IMR-90 (cell line): ENCODE measurements around the gene SPTB. TPM values are rescaled to one million over a fixed set of nuclear protein-coding genes. Genes with fewer than 3 reads are reported as not detected.

Source experiments
- ATAC-seq: fragments of 200-7000 bp; cut with Tn5 transposase; 2 replicates; pipeline ENCODE4 v1.9.1; 2020; ENCODE audit warnings: low read depth, mild to moderate bottlenecking, moderate library complexity
- BruUV-seq: library from RNA; stranded (reverse); fragments of 400-500 nt; replicated peaks from 2 replicates; lab custom pipeline; 2021; lab: Mats Ljungman, UMichigan
- CTCF ChIA-PET: fragments of 300-600 bp; formaldehyde crosslinking; extraction: SDS; loops from one replicate; lab custom pipeline; 2021; ENCODE audit warnings: antibody characterized with exemption; lab: Yijun Ruan, JAX
- POLR2A ChIA-PET: fragments of 300-600 bp; sonication (Branson Sonifier 250); formaldehyde crosslinking; loops from one replicate; lab custom pipeline; 2022; ENCODE audit warnings: antibody characterized with exemption; ENCODE audit not compliant: unreplicated experiment; lab: Charles Lee
- DNase-seq: peaks from one replicate; pipeline ENCODE4 v3.0.0; 2013
- H2AFZ ChIP-seq: replicated peaks from 2 replicates; pipeline ENCODE3; 2013; ENCODE audit warnings: low read length, mild to moderate bottlenecking; ENCODE audit not compliant: poor library complexity
- H2AK5ac ChIP-seq: 2 replicates; pipeline ENCODE4 v1.6.1; 2013; ENCODE audit warnings: low read depth, low read length, inconsistent platforms
- H2AK9ac ChIP-seq: replicated peaks from 2 replicates; pipeline ENCODE3; 2013; ENCODE audit warnings: mild to moderate bottlenecking, low read depth, low read length, moderate library complexity; ENCODE audit not compliant: poor library complexity
- H2BK120ac ChIP-seq: 2 replicates; pipeline ENCODE4 v1.6.1; 2013; ENCODE audit warnings: low read depth, low read length, inconsistent platforms
- H2BK15ac ChIP-seq: 3 replicates; pipeline ENCODE4 v1.6.1; 2013; ENCODE audit warnings: low read depth, low read length, inconsistent platforms
- H2BK20ac ChIP-seq: 2 replicates; pipeline ENCODE4 v1.6.1; 2013; ENCODE audit warnings: low read depth, mild to moderate bottlenecking, inconsistent platforms, low read length, moderate library complexity
- H2BK5ac ChIP-seq: 2 replicates; pipeline ENCODE4 v1.6.1; 2013; ENCODE audit warnings: mild to moderate bottlenecking, low read depth, low read length, inconsistent platforms; ENCODE audit not compliant: poor library complexity, severe bottlenecking
- H3K14ac ChIP-seq: replicated peaks from 2 replicates; pipeline ENCODE4 v1.6.1; 2013; ENCODE audit warnings: low read depth, low read length, inconsistent platforms
- H3K18ac ChIP-seq: 2 replicates; pipeline ENCODE4 v1.6.1; 2013; ENCODE audit warnings: low read depth, low read length, control low read depth
- H3K23ac ChIP-seq: 2 replicates; pipeline ENCODE4 v1.6.1; 2013; ENCODE audit warnings: low read depth, low read length, inconsistent platforms
- H3K27ac ChIP-seq: 2 replicates; pipeline ENCODE4 v1.5.1; 2013; ENCODE audit warnings: mild to moderate bottlenecking, control low read depth, low read length; ENCODE audit not compliant: insufficient read depth
- H3K27me3 ChIP-seq: 2 replicates; pipeline ENCODE4 v1.6.1; 2013; ENCODE audit warnings: low read length; ENCODE audit not compliant: control insufficient read depth, insufficient read depth
- H3K36me3 ChIP-seq: 2 replicates; pipeline ENCODE4 v1.6.1; 2013; ENCODE audit warnings: low read length, mixed read lengths; ENCODE audit not compliant: control insufficient read depth, insufficient read depth
- H3K4ac ChIP-seq: 2 replicates; pipeline ENCODE4 v1.6.1; 2013; ENCODE audit warnings: low read depth, low read length, inconsistent platforms
- H3K4me1 ChIP-seq: 2 replicates; pipeline ENCODE4 v1.6.1; 2013; ENCODE audit warnings: low read length, mixed read lengths; ENCODE audit not compliant: control insufficient read depth, insufficient read depth
- H3K4me2 ChIP-seq: 2 replicates; pipeline ENCODE4 v1.6.1; 2013; ENCODE audit warnings: low read depth, mild to moderate bottlenecking, control low read depth, low read length, moderate library complexity
- H3K4me3 ChIP-seq: 2 replicates; pipeline ENCODE4 v1.5.1; 2013; ENCODE audit warnings: low read depth, mild to moderate bottlenecking, control low read depth, low read length, moderate library complexity; ENCODE audit not compliant: insufficient read depth
- H3K56ac ChIP-seq: 2 replicates; pipeline ENCODE4 v1.6.1; 2013; ENCODE audit warnings: low read length, inconsistent platforms; ENCODE audit not compliant: insufficient read depth; ENCODE audit errors: extremely low read depth
- H3K79me1 ChIP-seq, 2 experiments: 2 replicates each; pipeline ENCODE4 v1.6.1; 2013; ENCODE audit warnings: low read length in 2 of 2, inconsistent platforms in 1 of 2, low read depth in 1 of 2
- H3K9ac ChIP-seq: 2 replicates; pipeline ENCODE4 v1.6.1; 2013; ENCODE audit warnings: low read depth, low read length, control low read depth
- H3K9me1 ChIP-seq: 2 replicates; pipeline ENCODE4 v1.6.1; 2013; ENCODE audit warnings: low read length, inconsistent platforms; ENCODE audit not compliant: insufficient read depth
- H3K9me3 ChIP-seq: 2 replicates; pipeline ENCODE4 v1.6.1; 2013; ENCODE audit warnings: low read length; ENCODE audit not compliant: control insufficient read depth, insufficient read depth
- H4K20me1 ChIP-seq: 2 replicates; pipeline ENCODE4 v1.6.1; 2013; ENCODE audit warnings: low read length, inconsistent platforms; ENCODE audit not compliant: insufficient read depth
- H4K5ac ChIP-seq: 2 replicates; pipeline ENCODE4 v1.6.1; 2013; ENCODE audit warnings: mild to moderate bottlenecking, low read depth, low read length, control low read depth
- H4K8ac ChIP-seq, 2 experiments: 2 replicates each; pipeline ENCODE4 v1.6.1; 2013; ENCODE audit warnings: low read depth in 2 of 2, low read length in 2 of 2, control low read depth in 1 of 2, inconsistent platforms in 1 of 2
- H4K91ac ChIP-seq: 2 replicates; pipeline ENCODE4 v1.6.1; 2013; ENCODE audit warnings: low read depth, low read length, inconsistent platforms; ENCODE audit not compliant: insufficient read depth
- NFE2L2 ChIP-seq: fragments of 150-350 bp; IDR thresholded peaks from 2 replicates; pipeline ENCODE4 v1.6.1; 2016; ENCODE audit warnings: low read depth, mild to moderate bottlenecking, low read length
- WGBS, 2 experiments: methylation state at CpG; one replicate each; pipeline versions ENCODE4 v1.1.5 to v1.1.7; 2013; ENCODE audit warnings: missing lambda C conversion rate in 2 of 2; ENCODE audit not compliant: insufficient read length in 1 of 2; ENCODE audit errors: extremely low coverage in 2 of 2; 5-methylcytosine and 5-hydroxymethylcytosine counted together
- dilution Hi-C: fragments of 300-500 bp; cut with HindIII; formaldehyde crosslinking; loops from one replicate; pipeline ENCODE4 v1.14.3; 2018; ENCODE audit warnings: low sequenced_read_pairs; ENCODE audit not compliant: unreplicated experiment
- in situ Hi-C: fragments of 300-500 bp; cut with MboI; formaldehyde crosslinking; loops from 3 replicates; pipeline ENCODE4 v1.14.3; 2019; ENCODE audit warnings: low sequenced_read_pairs, inconsistent platforms, mixed read lengths
- intact Hi-C: fragments of 100-400 bp; cut with micrococcal nuclease; formaldehyde crosslinking; loops from 2 replicates; pipeline ENCODE4 v1.10.0; 2022
- polyA plus RNA-seq, 3 experiments: library from polyadenylated mRNA; depleted of rRNA; stranded (reverse); fragments of >200 nt; gene quantifications; 2 replicates each; pipeline ENCODE4 v1.2.3, GENCODE V29; 2012; ENCODE audit warnings: low replicate concordance in 1 of 3
- total RNA-seq: library from RNA; depleted of rRNA; stranded (reverse); fragments of >200 nt; gene quantifications from 2 replicates; pipeline ENCODE4 v1.2.3, GENCODE V29; 2012

SPTB gene
- total and polyA plus RNA-seq, 2 of the 4 experiments (the other 2 are of a cell fraction), result under 0.01 to 0.07 TPM

GRCh38 chr14:64927031-64927430 is 47.3 kb upstream of the SPTB start:
- CTCF ChIA-PET, result no interaction called here
- no TSS peak for BruUV-seq

More at GRCh38 chr14:64927031-64927430, 47.3 kb upstream of the SPTB start:
- Histone ChIP-seq H3K9me3 (no peaks in the 10 kb centered on the region), H2BK5ac (no peak overlapping the region), H3K4me3 (no peak overlapping the region), H4K91ac (no peak overlapping the region), H4K5ac (no peak overlapping the region), H3K27ac (no peak overlapping the region), H3K56ac (no peak overlapping the region), H2AFZ (no peak overlapping the region), H3K36me3 (peaks cover 18% of the 10 kb centered on the region), H3K79me1 (peaks cover 20 to 33% of the 10 kb centered on the region in 2 experiments), H3K4ac (no peak overlapping the region), H4K8ac (no peak overlapping the region), H3K14ac (no peak overlapping the region), H3K27me3 (no peaks in the 10 kb centered on the region), H2AK5ac (no peak overlapping the region), H4K20me1 (no peaks in the 10 kb centered on the region; the same call in none of the 2 replicates), H2BK20ac (no peak overlapping the region), H3K4me1 (no peaks in the 10 kb centered on the region; the same call in 1 of the 2 replicates), H3K9me1 (no peaks in the 10 kb centered on the region; the same call in 1 of the 2 replicates), H2BK120ac (no peak overlapping the region), H3K23ac (no peak overlapping the region), H3K9ac (no peak overlapping the region), H3K18ac (no peak overlapping the region), H2AK9ac (no peak overlapping the region), H2BK15ac (no peak overlapping the region), H3K4me2 (no peak overlapping the region)
- POLR2A ChIA-PET, result no interaction called here
- dilution Hi-C loops (no loop called here), in situ Hi-C loops (no loop called here), intact Hi-C loops (no loop called here)
- DNase-seq, result no peak
- no peak for ATAC-seq
- no CpG with 5 or more reads among the region's 3 CpGs for WGBS, 2 experiments
- no peak for TF ChIP-seq NFE2L2
